ENCODE measurements around the gene ABHD14A. TPM values are rescaled to one million over a fixed set of nuclear protein-coding genes. Genes with fewer than 3 reads are reported as not detected.

The ABHD14A gene
- polyA plus RNA-seq, 2 of the 4 experiments (the other 2 are of a cell fraction): 6.3 to 9.5 TPM

DNA sequence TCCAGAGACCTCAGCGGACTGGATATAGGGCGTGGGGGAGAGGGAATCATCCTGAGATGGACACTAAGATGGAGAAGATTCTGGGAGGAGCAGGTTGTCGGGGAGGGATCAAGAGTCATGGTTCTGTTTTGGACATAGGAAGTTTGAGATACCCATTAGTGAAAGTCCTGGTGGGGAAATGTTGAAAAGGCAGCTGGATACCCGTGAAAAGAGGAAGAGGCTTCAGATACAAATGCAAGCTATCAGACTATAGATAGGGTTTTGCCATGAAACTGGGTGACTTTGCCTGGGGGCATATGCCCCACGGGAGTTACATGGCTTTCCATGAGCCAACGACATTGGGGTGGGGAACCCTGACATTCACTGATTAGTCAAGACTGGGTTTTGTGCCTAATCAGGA lies 20.8 kb upstream of the ABHD14A start:
- TF ChIP-seq PHF8 (IDR thresholded peaks at IDR 0.05; ENCODE audit: borderline replicate concordance, low read depth) (no peak), EHF (CRISPR knock-in tag; IDR thresholded peaks at IDR 0.05) (no peak), SREBF2 (IDR thresholded peaks at IDR 0.05) (no peak), RARB (CRISPR knock-in tag; IDR thresholded peaks at IDR 0.05) (no peak), KDM5A (IDR thresholded peaks at IDR 0.05) (no peak), ZSCAN20 (CRISPR knock-in tag; IDR thresholded peaks at IDR 0.05) (no peak), HEYL (CRISPR knock-in tag; IDR thresholded peaks at IDR 0.05) (no peak), POLR2A (IDR thresholded peaks at IDR 0.05; ENCODE audit: low read length) (no peak), NR3C1 (IDR thresholded peaks at IDR 0.05) (no peak)
- TF ChIP-seq, protein P1, sequence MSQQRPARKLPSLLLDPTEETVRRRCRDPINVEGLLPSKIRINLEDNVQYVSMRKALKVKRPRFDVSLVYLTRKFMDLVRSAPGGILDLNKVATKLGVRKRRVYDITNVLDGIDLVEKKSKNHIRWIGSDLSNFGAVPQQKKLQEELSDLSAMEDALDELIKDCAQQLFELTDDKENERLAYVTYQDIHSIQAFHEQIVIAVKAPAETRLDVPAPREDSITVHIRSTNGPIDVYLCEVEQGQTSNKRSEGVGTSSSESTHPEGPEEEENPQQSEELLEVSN (IDR thresholded peaks at IDR 0.05; ENCODE audit: borderline replicate concordance, low read depth): no peak
- FAIRE-seq: no peak
- WGBS (ENCODE audit: missing lambda C conversion rate): 49% methylated on average over 6 of the region's 6 CpGs
- POLR2A ChIA-PET: interaction anchor here (1.0 kb wide), 1 partner anchor 42 kb away, joined by 4 read pairs; the partner anchor contains the start of gene RPL29
- DNase-seq (ENCODE audit: low read depth in 1 of 2, low spot score in 1 of 2): no peak
- H3K4me2 ChIP-seq: no peak overlapping the region
- no peaks in the 10 kb centered on the region; the same call in 1 of the 3 replicates for H3K4me1 ChIP-seq
- no peak overlapping the region for H3K4me3 ChIP-seq
- no peaks in the 10 kb centered on the region for H3K9me3 ChIP-seq
- CTCF ChIA-PET: interaction anchor here (1.2 to 3.2 kb wide), 3 partner anchors 10 to 20 kb away, joined by 3 to 15 read pairs (median 8); partner anchors contain the start of genes ABHD14A, ABHD14B and PARP3
- ATAC-seq: no peak
- no peak overlapping the region for H3K27ac ChIP-seq

DNA sequence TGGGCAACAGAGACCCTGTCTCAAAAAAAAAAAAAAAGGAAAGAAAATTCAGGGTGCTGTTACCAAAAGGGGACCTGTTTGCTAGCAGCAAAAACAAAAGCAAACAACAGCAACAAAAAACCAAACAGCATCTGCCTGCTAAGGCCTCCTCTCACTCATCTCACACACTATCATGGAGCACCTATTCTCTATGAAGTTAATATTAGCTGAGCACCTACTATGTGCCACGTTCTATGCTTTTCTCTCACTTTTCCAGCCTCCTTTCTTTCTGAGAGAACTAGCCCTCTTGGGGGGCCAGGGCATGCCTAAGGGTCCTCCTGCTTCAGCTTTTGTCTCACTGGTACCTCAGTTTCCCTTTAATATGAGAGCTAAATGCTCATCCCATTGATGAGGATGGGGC lies 20.2 kb upstream of the ABHD14A start:
- Histone ChIP-seq H3K4me3 (no peak overlapping the region), H3K27ac (no peak overlapping the region), H3K9me3 (no peaks in the 10 kb centered on the region), H3K4me1 (no peaks in the 10 kb centered on the region; the same call in 1 of the 3 replicates), H3K4me2 (no peak overlapping the region)
- ATAC-seq (no peak), DNase-seq (ENCODE audit: low read depth in 1 of 2, low spot score in 1 of 2) (no peak), FAIRE-seq (no peak)
- TF ChIP-seq RCOR1 (IDR thresholded peaks at IDR 0.05; ENCODE audit: low read depth, low read length) (no peak), KDM1A (IDR thresholded peaks at IDR 0.05; ENCODE audit: low read depth) (no peak), RAD21 (conservative IDR thresholded peaks at IDR 0.05 in 1 of 2, IDR thresholded peaks at IDR 0.05 in 1 of 2) (no peak), EP300 (IDR thresholded peaks at IDR 0.05) (no peak), TFCP2L1 (CRISPR knock-in tag; IDR thresholded peaks at IDR 0.05) (no peak), EHMT2 (IDR thresholded peaks at IDR 0.05; ENCODE audit: low read depth) (no peak), RNF2 (IDR thresholded peaks at IDR 0.05; ENCODE audit: borderline replicate concordance, low read depth) (no peak), JUNB (IDR thresholded peaks at IDR 0.05) (no peak), GATA3 (IDR thresholded peaks at IDR 0.05; ENCODE audit: borderline replicate concordance) (no peak), ZNF302 (CRISPR knock-in tag; IDR thresholded peaks at IDR 0.05) (no peak), HDAC2 (IDR thresholded peaks at IDR 0.05) (no peak), POLR2AphosphoS2 (conservative IDR thresholded peaks at IDR 0.05; ENCODE audit: low read length) (no peak), HEYL (CRISPR knock-in tag; IDR thresholded peaks at IDR 0.05) (no peak), HOXA7 (CRISPR knock-in tag; IDR thresholded peaks at IDR 0.05) (no peak)
- TF ChIP-seq, protein P2, sequence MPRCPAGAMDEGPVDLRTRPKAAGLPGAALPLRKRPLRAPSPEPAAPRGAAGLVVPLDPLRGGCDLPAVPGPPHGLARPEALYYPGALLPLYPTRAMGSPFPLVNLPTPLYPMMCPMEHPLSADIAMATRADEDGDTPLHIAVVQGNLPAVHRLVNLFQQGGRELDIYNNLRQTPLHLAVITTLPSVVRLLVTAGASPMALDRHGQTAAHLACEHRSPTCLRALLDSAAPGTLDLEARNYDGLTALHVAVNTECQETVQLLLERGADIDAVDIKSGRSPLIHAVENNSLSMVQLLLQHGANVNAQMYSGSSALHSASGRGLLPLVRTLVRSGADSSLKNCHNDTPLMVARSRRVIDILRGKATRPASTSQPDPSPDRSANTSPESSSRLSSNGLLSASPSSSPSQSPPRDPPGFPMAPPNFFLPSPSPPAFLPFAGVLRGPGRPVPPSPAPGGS (IDR thresholded peaks at IDR 0.05): no peak
- TF ChIP-seq, protein P1 (IDR thresholded peaks at IDR 0.05; ENCODE audit: borderline replicate concordance, low read depth): no peak
- TF ChIP-seq, protein P3, sequence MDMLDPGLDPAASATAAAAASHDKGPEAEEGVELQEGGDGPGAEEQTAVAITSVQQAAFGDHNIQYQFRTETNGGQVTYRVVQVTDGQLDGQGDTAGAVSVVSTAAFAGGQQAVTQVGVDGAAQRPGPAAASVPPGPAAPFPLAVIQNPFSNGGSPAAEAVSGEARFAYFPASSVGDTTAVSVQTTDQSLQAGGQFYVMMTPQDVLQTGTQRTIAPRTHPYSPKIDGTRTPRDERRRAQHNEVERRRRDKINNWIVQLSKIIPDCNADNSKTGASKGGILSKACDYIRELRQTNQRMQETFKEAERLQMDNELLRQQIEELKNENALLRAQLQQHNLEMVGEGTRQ (IDR thresholded peaks at IDR 0.05): no peak
- TF ChIP-seq, protein P4, sequence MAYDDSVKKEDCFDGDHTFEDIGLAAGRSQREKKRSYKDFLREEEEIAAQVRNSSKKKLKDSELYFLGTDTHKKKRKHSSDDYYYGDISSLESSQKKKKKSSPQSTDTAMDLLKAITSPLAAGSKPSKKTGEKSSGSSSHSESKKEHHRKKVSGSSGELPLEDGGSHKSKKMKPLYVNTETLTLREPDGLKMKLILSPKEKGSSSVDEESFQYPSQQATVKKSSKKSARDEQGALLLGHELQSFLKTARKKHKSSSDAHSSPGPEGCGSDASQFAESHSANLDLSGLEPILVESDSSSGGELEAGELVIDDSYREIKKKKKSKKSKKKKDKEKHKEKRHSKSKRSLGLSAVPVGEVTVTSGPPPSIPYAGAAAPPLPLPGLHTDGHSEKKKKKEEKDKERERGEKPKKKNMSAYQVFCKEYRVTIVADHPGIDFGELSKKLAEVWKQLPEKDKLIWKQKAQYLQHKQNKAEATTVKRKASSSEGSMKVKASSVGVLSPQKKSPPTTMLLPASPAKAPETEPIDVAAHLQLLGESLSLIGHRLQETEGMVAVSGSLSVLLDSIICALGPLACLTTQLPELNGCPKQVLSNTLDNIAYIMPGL (CRISPR knock-in tag; IDR thresholded peaks at IDR 0.05; ENCODE audit: borderline replicate concordance): no peak
- TF ChIP-seq, protein P5, sequence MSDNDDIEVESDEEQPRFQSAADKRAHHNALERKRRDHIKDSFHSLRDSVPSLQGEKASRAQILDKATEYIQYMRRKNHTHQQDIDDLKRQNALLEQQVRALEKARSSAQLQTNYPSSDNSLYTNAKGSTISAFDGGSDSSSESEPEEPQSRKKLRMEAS (IDR thresholded peaks at IDR 0.05): no peak
- 35% methylated on average over 1 of the region's 1 CpG for WGBS (ENCODE audit: missing lambda C conversion rate)
- ChIA-PET CTCF (interaction anchor here (0.9 to 3.2 kb wide), 4 partner anchors 8 to 19 kb away, joined by 3 to 15 read pairs (median 6); partner anchors contain the start of genes ABHD14A, ABHD14B and PARP3), POLR2A (interaction anchor here (1.0 kb wide), 1 partner anchor 41 kb away, joined by 4 read pairs; the partner anchor contains the start of gene RPL29)
